Stimulated activated CD8-positive, alpha-beta memory T cell treated with anti-CD3 and anti-CD28 coated beads, Interleukin-4, amount 100 ng/mL, for 48 hours (primary cell): ENCODE data around the gene NOP10.
A peak's percentile ranks its signal among the peaks of the same experiment; 100 is the strongest.
"Not testable (repeated sequence)": the region's sequence is repeated elsewhere in the genome, so short reads cannot be mapped to it uniquely, and the experiment has no call there.

Experiments
- DNase-seq: peaks from one replicate; pipeline ENCODE4 v3.0.0-alpha.2; 2020

Gene NOP10

GRCh38 chr15:34342737-34343575 is at the start of gene NOP10, which contains the start of gene NUTM1:
Gene NOP10, minus strand, starts transcription at chr15:34343136. Its CDS starts 63 bp downstream, at chr15:34343073.
Gene NUTM1, plus strand, starts transcription at chr15:34343315. Its CDS starts 382 bp downstream, at chr15:34343697.
- peak; percentile 99 for DNase-seq

DNA sequence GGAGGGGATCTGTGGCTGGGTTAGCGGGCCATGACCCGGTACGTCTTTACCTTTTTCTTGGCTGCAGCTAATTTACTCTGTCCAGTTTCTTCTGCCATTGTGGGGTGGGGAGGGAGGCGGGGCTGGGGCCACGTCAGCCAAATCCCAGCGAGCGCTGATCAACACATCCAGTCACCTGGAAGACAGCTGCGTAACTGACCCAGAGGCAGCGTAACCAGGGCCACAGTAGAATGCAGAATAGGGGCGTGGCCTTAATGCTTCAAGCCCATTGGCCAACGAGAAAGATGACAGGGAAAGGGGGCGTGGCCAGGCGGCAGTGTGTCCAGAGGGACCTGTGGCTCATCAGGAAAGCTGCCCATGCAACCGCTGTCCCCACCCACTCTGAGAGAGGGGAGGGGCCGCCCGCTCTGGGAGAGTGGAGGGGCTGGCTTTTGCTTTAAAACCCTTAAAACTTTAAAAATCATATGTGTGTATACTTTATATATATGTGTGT is 46.7 kb upstream of the NOP10 start:
- not testable (repeated sequence) for DNase-seq

DNA sequence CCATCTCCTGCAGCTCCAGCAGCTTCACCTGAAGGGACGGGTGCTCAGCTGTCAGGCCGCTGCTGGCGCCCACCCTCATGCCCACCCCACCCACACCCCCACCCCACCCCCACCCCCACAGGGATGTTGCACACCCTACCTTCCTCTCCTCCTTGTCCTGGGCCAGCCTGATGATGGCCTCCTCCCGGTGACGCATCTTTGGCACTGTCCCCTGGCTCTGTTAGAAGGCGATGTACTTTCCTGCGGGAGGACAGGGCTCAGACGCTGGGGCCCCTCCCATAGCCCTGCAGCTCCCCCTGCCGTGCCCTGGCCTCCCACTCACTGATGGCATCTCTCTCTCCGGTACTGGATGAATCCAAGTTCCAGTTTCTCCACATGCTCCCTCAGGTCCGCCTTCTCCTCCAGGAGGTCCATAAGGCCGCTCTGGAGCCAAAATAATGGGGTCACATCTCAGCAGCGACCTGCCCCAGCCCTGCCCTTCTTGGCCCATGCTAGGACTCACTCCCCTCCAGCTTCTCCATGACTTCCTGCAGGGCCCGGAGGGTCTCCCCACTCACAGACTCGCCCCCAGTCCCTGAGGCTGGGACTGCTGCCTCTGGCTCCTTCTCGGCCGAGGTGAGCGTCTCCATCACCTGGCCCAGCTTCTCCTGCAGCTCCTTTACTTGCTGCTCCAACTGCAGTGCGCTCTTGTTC is 39.0 kb upstream of the NOP10 start:
- DNase-seq: not testable (repeated sequence)

- not testable (repeated sequence) for DNase-seq
These were observed 37.6 kb upstream of the NOP10 start for GRCh38 chr15:34380491-34380890.

GRCh38 chr15:34376856-34377255 is 33.9 kb upstream of the NOP10 start:
- DNase-seq: no peak

- DNase-seq: not testable (repeated sequence)
These were observed 32.6 kb upstream of the NOP10 start for GRCh38 chr15:34375541-34375940.

DNA sequence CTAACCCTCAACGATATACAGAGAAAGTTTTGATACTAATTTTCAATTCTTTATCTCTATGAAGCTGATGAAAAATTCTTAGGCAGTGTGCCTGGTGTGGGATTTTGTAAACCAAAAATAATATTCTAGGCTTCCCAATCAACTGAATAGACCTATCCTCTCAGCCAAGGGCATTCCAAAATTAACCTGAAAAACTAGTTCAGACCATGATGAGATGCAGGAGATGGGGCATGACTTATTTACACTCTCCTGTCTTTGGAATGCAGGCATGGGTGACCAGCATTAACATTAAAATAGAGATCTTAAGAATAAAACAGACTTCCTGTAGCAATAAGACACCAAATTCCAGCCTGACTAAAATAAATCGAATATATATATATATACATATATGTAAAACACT is 31.9 kb upstream of the NOP10 start:
- no peak for DNase-seq

GRCh38 chr15:34373951-34374350 is 31.0 kb upstream of the NOP10 start:
- DNase-seq: no peak

DNA sequence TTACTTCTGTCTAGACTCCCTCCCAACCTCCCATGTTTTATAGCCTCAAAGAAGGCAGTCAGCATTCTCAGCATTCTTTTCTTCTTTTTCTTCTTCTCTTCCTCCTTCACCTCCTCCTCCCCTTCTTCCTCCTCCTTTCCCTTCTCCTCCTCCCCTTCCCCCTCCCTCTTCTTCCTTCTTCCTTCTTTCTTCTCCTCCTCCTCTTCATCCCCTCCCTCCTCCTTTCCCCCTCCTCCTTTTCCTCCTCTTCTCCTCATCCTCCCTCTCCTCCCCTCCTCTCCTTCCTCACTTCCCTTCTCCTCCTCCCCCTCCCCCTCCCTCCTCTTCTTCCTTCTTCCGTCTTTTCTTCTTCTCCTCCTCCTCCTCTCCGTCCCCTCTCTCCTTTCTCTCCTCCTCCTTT is 27.7 kb upstream of the NOP10 start:
- no peak for DNase-seq

- no peak for DNase-seq
These were observed 27.2 kb upstream of the NOP10 start for GRCh38 chr15:34370129-34370528.

DNA sequence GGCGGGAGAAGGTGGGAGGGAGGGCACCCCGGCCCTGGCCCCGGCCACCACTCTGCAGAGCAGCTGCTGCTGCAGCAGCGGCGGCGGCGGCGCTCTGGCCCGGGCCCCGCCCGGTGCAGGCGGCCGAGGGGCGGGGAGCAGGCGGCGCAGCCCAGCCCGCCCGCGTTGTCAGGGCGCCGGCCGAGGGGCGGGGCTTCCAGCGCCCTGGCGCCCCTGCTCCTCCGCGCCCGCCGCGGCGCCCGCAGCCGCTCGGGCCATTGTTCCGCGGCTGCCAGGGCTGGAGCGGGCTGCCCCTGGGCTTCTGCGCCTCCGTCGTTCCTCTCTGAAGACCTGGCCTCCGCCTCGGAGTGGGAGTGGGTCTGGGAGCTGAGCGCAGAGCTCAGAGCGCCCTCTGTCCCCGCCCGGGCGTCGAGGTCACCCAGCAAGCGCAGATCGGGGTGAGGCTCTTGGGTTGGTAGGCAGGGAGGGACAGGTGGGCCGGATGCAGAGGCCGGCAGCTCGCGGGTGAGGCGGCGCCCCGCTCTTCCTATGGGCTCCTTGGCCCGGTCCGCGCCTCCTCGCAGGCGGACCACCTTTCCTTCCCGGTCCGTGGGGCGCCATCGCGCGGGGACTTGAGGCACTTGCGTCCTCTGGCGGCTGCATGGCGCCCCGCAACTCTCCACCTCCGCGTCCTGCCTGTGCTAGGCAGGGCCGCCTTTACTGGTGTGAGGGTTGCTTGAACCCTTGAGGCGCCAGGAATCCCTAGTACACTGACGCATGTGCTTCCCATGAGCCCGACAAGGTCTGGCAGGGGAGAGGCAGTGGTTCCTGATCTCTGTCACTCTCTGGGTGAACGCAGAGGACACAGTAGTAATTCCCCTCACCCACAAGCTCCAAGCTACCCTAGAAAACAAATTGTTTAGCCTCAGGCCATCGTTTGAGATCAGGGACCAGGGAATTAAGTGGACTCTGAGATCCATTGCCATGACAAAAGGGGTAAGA is 24.5 kb upstream of the NOP10 start, which contains the start of gene LPCAT4:
TSS of gene LPCAT4 (minus strand) at position 96 of the 981 bp plus-strand sequence. CDS start 96 bp downstream, outside the sequence.
- peak; percentile 91 for DNase-seq

DNA sequence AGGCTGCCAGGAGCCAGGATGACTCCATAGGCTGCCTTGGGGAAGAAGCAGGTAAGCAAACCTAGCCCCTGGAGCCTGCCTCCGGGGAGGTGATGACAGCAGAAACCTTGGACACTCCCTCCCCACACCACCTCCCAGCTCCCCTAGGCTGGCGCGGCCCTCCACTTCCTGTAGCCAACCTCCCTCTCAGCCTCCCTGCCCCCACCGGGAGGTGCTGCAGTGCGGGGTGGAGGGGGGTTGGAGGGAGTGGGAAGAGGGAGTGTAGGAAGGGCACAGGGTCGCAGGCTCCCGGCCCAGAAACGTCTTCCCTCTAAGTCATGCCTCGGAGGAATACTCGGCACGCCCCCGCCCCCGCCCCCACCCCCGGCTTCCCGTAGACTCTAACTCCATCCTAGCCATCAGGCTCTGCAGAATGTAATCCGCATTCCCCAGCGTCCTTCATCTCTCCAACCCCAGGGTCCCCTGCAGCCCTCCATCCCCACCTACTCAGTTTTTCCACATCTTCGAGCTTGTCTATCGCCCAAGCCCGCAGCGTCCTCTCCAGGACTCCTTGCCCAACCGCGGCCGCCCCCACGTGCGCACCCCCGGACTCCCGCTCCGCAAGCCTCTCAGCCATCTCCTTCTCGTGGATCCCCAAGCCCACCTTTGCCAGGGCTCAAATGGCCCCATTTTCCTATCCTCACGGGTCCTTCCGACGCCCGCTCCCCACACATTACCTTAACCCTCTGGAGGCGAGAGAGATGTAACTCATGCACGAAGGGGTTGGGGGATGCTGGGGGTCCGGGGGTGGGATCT is 23.5 kb upstream of the NOP10 start:
- peak; percentile 73 for DNase-seq

DNA sequence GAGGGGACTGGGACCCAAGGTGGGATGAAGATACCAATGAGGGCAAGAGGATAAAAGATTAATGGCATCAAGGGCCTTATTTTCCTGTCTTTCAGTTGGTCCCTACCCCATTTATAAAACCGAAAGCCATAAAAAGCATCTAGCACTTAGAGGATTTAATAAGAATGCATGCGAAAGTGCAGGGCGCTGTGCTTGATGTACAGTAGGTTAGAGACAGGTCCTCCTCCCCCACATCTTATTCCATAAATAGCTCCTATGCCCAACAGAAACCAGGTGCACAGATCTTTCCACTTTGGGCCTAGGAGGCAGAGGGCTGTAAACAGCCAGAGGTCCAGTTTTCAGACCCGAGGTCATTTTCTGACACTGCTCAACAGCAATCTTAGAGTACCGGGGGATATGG is 22.9 kb upstream of the NOP10 start:
- no peak for DNase-seq

DNA sequence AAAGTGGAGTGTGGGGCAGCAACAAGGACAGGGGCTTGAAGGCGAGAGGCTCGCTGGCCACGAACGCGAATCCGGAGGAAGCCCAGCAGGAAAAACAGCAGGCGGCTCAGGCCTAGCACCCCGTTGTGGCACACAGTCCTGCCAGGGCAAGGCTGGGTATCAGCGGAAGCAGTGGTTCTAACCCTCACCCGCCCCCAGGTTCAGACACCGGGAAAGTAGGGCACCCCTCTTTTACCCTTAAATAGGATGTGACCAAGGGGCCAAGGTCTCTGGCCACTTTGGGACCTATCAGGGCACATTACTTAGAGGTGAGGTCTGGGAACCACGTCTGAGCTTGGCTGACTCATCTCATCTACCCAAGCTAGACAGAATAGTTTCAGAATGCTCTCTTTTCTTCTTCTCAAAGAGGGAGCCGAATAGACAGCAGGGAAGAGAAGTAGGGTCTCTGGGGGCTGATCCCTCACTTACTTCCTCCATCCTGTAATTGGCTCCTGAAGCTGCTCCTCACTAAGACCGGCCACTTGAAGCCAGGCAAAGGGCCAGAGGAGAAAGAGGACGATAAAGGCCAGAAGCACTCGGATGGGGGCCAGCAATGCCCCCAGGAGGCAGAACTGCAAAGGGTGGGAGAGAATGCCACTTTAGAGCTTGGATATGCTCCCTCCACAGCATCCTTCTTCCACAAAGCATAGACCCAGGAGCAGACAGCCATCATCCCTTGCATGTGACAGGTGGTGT is 22.3 kb upstream of the NOP10 start:
- no peak for DNase-seq

DNA sequence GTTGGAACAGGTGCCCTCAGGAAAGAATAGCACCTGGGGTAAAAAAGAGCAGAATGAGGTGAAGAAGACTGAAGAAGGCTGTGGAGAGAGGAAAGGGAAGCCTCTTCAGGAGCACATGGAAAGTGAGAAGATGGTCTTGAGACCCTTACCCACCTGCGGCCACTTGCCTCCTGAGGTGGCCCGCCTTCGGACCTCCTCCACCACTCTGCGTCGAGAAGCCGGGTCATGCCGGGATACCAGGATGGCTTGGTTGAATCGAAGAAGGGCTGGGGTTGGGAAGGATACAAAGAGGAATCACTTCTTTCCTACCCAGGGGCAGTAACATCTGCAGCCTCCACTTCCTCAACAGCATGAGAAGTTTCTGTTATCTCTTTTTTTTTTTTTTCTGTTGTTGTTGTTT is 21.1 kb upstream of the NOP10 start:
- DNase-seq: no peak

GRCh38 chr15:34362047-34362773 is 19.3 kb upstream of the NOP10 start:
- no peak for DNase-seq

DNA sequence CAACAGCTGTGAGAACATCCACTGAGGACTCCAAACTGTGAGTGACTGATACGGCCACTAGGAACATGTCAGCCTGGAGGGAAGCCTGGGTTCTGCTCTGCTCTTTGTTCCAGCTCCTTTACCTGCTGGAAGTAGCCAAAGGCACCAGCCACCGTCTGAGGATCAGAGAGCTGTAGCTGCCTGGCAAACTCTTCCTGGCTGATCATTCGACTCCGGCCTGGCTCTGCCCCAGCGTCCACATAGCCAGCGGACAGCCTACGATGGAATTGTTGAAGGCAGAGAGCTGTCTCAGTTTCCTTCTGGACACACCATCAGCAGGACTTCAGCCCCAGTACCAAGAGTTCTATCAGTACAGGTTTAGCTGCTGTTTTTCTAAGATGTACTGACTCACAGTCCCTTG is 18.3 kb upstream of the NOP10 start:
- DNase-seq: no peak

- no peak for DNase-seq
These were observed 17.4 kb upstream of the NOP10 start for GRCh38 chr15:34360298-34360697.

DNA sequence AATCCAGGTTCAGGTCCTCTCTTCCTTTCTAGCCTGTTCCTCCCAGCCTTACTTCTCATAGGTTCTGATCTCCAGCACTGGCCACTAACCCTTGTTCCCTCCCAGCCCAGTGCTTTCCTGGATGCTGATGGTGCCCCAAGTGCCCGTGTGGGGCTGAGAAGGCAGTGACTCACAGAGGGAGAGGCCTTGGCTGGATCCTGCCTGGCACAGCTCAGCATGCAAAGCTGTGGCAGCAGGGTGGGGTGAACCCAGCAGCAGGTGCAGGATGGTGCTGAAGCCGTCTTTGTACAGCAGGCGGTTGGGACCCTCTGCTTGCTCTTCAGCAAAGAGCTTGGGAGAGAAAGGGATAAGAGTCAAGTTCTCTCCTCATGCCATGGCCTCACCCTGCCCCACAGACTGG is 16.5 kb upstream of the NOP10 start:
- DNase-seq: no peak

DNA sequence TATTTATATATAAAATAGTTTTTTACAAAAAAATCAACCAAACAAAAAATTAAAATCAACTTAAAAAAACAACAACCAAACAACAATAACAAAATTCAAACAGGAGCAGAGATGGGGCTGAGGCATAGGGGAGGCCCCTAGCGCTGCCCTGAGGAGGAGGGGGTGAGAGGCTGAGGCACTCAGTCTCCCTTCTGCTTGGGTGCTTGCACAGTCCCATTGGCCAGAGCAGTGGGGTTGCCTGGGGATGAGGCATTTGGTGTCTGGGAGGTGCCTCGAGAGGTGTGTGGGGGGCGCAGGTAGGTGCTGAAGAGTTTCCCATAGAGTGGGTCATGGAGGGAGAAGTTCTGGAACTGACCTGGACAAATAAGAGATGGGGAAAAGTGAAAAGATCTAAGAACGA is 16.0 kb upstream of the NOP10 start:
- no peak for DNase-seq
